Heart right ventricle (tissue), 16 donors: ENCODE data around the gene LRP5. TPM values are rescaled to one million over a fixed set of nuclear protein-coding genes. Genes with fewer than 3 reads are reported as not detected.

ENCODE experiments used
- ATAC-seq, 8 donors: fragments of 200-7000 bp; cut with Tn5 transposase; one replicate each; pipeline ENCODE4 v1.9.1; 2020; ENCODE audit warnings: mild to moderate bottlenecking in 8 of 8, moderate library complexity in 8 of 8, moderate number of reproducible peaks in 1 of 8
- DNase-seq, 2 donors: peaks; one replicate each; pipeline ENCODE4 v3.0.0-alpha.2; 2020
- H3K27ac ChIP-seq, 10 donors: fragments of 200-600 bp; sonication (generic) in 2 of 10; one replicate each; pipeline versions ENCODE4 v1.5.0 to v1.8.0; 2020 to 2022; ENCODE audit warnings: mild to moderate bottlenecking in 3 of 10
- H3K27me3 ChIP-seq, 7 donors: fragments of 200-600 bp; one replicate each; pipeline ENCODE4 v1.8.0; 2021 to 2022; ENCODE audit warnings: mild to moderate bottlenecking in 2 of 7
- H3K36me3 ChIP-seq, 9 donors: fragments of 200-600 bp; sonication (generic) in 1 of 9; one replicate each; pipeline versions ENCODE4 v1.5.0 to v1.8.0; 2020 to 2022; ENCODE audit warnings: mild to moderate bottlenecking in 2 of 9
- H3K4me1 ChIP-seq, 9 donors: fragments of 200-600 bp; sonication (generic) in 1 of 9; one replicate each; pipeline versions ENCODE4 v1.5.0 to v1.8.0; 2020 to 2022; ENCODE audit warnings: mild to moderate bottlenecking in 4 of 9
- H3K4me3 ChIP-seq, 10 donors: fragments of 200-600 bp; sonication (generic) in 2 of 10; one replicate each; pipeline versions ENCODE4 v1.5.0 to v1.8.0; 2020 to 2022; ENCODE audit warnings: mild to moderate bottlenecking in 7 of 10, moderate library complexity in 2 of 10
- H3K9me3 ChIP-seq, 11 donors: fragments of 200-600 bp in 10 of 11; sonication (generic) in 2 of 11; one replicate each; pipeline versions ENCODE4 v1.5.0 to v1.8.0; 2013 to 2022; ENCODE audit warnings: mild to moderate bottlenecking in 2 of 11, control low read depth in 1 of 11, moderate library complexity in 1 of 11
- WGBS, 2 donors: extraction: QIAGEN DNeasy Blood & Tissue Kit; methylation state at CpG; one replicate each; pipeline ENCODE4 v1.1.7; 2013; ENCODE audit warnings: inconsistent platforms in 1 of 2; 5-methylcytosine and 5-hydroxymethylcytosine counted together
- intact Hi-C, 10 donors: fragments of 100-400 bp; cut with DNase I; formaldehyde crosslinking; loops; one replicate each; pipeline versions ENCODE4 v1.11.1 to v1.14.2; 2022
- polyA plus RNA-seq, 2 donors: library from polyadenylated mRNA; stranded (reverse); fragments of 200-250 nt; gene quantifications; one replicate each; pipeline ENCODE4 v1.2.3, GENCODE V29; 2013
- total RNA-seq, 10 donors: library from RNA; stranded (reverse); fragmentation: NEBNext Ultra II Directional in 3 of 10; extraction: Animal tissue kit (Norgen Biotek cat#: 25700) in 3 of 10; gene quantifications; one replicate each; pipeline versions ENCODE4 v1.2.1 to v1.2.4, GENCODE V29; 2021 to 2023
- TF ChIP-seq, protein P1 (sequence below), 9 donors: fragments of 200-600 bp; sonication (generic) in 2 of 9; IDR thresholded peaks; one replicate each; pipeline versions ENCODE4 v1.5.0 to v1.8.0; 2021 to 2022; ENCODE audit warnings: antibody characterized with exemption in 9 of 9, mild to moderate bottlenecking in 5 of 9, moderate library complexity in 1 of 9
- donor health status: Arrhythmogenic right ventricular cardiomyopathy.
- donor health status: ischemic (EF 13 %, LVEDD 7.1; RV severe dilation, severe dysfunction).
- donor health status: healthy with polysubstance abuse.
- donor health status: DM: no; HTN: yes; CAD: no.
- donor health status: DM: no; HTN: no; CAD: no.
- donor health status: ischemic (EF 25% LVEDD 6.9; RV normal size, moderate dysfunction).
- donor health status: ischemic (EF 25% LVEDD 5.7; RV mildly dilated, moderate dysfunction).
- donor health status: healthy.
- donor health status: DM: yes; HTN: yes; CAD: no.
- donor health status: Ischemic cardiomyopathy.
- donor health status: ischemic (EF 35%, LVEDD 5.7; RV mildly dilated, moderate dysfunction).
- donor health status: nonischemic (EF 11% LVEDD 7.7; RV severe dilation, severe dysfunction).
- donor health status: DM: yes; HTN: yes; CAD: no.
- donor health status: PGD.
- donor health status: ischemic (EF 29% LVEDD 5.4; RV normal size, mild dysfunction).
- donor health status: nonischemic (EF 23%, LVEDD 6.1; RV moderate dilation, normal function).

Gene LRP5
- total and polyA plus RNA-seq, 12 donors, result 23.2 to 73.3 (median 46.3) TPM

DNA sequence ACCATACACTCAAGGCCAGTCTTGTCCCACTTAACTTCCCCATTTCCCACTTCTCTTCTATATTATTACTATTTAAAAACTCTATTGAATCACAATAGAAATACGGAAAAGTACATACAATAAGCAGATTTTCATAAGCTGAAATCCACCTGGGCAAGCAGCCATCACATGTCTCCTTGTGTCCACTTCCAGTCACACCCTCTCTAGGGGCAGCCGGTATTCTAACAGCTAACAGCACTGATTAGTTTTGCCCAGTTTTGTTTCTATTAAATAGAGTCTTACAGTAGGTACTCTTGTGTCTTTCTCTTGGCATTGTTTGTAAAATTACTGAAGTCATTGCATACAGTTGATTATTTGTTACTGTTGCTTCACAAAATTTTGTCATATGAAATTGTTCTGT, 185.9 kb downstream of the LRP5 start:
- Histone ChIP-seq H3K4me1 (peaks cover 9 to 78% (median 68%) of the 10 kb centered on the region in 9 donors), H3K27ac (peak overlapping the region in 1 of 10 donors; percentile 6), H3K4me3 (no peak overlapping the region), H3K27me3 (no peaks in the 10 kb centered on the region), H3K36me3 (no peaks in the 10 kb centered on the region), H3K9me3 (no peaks in the 10 kb centered on the region)
- DNase-seq, result peak in 1 of 2 donors; percentile 25
- whole genome bisulfite sequencing, 2 donors, result 14 to 26% methylated on average over 2 of the region's 2 CpGs
- ATAC-seq, result peak in 7 of 8 donors; percentile 32 to 66 (median 53)
- intact Hi-C loops, result no loop called here
- TF ChIP-seq, protein P1, sequence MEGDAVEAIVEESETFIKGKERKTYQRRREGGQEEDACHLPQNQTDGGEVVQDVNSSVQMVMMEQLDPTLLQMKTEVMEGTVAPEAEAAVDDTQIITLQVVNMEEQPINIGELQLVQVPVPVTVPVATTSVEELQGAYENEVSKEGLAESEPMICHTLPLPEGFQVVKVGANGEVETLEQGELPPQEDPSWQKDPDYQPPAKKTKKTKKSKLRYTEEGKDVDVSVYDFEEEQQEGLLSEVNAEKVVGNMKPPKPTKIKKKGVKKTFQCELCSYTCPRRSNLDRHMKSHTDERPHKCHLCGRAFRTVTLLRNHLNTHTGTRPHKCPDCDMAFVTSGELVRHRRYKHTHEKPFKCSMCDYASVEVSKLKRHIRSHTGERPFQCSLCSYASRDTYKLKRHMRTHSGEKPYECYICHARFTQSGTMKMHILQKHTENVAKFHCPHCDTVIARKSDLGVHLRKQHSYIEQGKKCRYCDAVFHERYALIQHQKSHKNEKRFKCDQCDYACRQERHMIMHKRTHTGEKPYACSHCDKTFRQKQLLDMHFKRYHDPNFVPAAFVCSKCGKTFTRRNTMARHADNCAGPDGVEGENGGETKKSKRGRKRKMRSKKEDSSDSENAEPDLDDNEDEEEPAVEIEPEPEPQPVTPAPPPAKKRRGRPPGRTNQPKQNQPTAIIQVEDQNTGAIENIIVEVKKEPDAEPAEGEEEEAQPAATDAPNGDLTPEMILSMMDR (IDR thresholded peaks at IDR 0.05), result no peak

Other genes with a start within 250 kb of the LRP5 start
- 10 to 100 TPM in 3 of 10 donors, 1 to 10 TPM in 7; 7.0 to 11.8 (median 9.2) TPM for gene CHKA, start 191.2 kb upstream of the LRP5 start, total RNA-seq
- 10 to 100 TPM; 14.7 to 66.1 TPM for gene CHKA, start 191.2 kb upstream of the LRP5 start, polyA plus RNA-seq
- 10 to 100 TPM; 26.2 to 37.1 (median 30.5) TPM for gene KMT5B, start 99.3 kb upstream of the LRP5 start, total RNA-seq
- 10 to 100 TPM; 10.5 to 25.0 TPM for gene KMT5B, start 99.3 kb upstream of the LRP5 start, polyA plus RNA-seq
- 10 to 100 TPM; 14.9 to 45.6 (median 28.1) TPM for gene C11orf24, start 40.6 kb upstream of the LRP5 start, total RNA-seq
- gene C11orf24, start 40.6 kb upstream of the LRP5 start, polyA plus RNA-seq, result 10 to 100 TPM; 54.2 to 62.2 TPM
- 10 to 100 TPM; 75.8 to 98.1 (median 83.6) TPM for gene PPP6R3, start 148.2 kb downstream of the LRP5 start, total RNA-seq
- gene PPP6R3, start 148.2 kb downstream of the LRP5 start, polyA plus RNA-seq, result 10 to 100 TPM; 18.4 to 35.3 TPM